ENCODE data around the gene TFEB.

TFEB gene

DNA sequence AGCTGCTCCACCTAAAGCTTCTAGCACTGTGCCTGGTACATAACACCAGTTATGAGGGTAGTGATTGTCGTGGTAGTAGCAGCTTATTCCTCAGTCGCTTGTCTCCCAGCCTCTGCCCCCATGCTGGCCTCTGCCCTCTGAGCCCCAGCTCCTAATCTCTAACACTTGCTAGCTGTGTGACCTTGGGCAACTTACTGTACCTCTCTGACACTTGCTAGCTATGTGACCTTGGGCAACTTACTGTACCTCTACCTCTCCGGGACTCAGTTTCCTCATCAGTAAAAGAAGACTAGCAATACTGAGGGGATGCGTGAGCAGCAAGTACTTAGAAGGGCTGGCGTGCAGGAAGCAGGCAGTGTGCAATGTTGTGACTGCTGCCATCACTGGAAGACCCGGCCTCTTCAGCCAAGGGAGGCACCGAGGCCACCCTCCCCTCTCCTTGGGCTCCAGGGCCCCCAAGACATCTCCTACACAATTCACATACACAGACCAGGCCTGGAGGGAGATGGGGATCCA is 87.3 kb downstream of the TFEB start:
- no peak for DNase-seq

DNA sequence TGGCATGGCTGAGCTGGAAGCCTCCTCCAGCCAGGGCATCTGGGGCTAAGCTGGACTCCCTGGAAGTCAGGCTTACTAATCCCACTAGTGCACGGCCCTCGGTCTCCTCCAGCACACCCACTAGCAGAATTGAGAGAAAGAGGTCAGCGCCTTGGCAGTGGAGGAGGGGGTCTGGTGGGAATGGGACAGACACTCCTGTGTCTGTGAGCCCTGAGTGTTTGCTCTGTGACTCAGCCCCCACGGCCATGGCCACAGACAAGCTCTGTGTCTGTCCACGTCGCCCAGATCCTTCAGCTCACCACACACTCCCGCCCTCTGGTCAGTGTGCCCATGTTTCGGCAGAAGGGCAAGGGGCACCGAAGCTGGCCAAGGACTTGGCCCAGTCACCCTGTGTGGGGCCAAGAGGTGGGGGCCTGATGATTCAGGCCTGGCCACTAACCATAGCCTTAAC is 88.3 kb downstream of the TFEB start:
- no peak for DNase-seq

DNA sequence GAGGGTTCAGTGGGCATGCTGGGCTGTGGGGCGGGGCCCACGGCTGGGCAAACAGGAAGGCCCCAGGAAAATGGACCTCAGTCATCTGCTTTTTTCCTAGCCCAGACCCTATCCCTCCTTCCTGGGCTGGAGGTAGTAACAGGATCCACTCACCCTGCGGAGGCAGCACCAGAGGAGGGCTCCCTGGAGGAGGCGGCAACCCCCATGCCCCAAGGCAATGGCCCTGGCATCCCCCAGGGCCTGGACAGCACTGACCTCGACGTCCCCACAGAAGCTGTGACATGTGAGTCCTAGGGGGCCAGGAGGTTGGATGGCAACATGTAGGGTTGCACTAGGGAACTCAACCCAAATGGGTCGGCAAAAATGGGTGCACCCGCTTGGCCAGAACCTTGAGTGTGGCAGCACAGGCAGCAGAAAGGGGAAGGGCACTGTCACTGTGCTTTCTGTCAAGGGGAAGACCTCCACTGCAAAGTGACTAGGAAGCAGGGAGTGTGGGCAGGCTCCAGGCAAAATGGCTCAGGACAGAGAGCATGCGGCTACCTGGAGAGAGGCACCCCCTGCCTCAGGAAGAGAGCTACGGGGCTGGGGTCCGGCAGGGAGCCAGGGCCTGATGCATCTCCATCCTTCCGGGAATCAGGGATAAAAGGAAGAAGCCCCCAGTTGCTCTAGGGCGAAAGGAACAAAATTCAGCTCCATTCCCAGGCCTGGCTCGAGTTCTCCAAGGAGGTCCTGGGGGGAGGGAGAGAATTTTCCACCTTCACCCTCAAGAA is 89.2 kb downstream of the TFEB start:
- no peak for DNase-seq

DNA sequence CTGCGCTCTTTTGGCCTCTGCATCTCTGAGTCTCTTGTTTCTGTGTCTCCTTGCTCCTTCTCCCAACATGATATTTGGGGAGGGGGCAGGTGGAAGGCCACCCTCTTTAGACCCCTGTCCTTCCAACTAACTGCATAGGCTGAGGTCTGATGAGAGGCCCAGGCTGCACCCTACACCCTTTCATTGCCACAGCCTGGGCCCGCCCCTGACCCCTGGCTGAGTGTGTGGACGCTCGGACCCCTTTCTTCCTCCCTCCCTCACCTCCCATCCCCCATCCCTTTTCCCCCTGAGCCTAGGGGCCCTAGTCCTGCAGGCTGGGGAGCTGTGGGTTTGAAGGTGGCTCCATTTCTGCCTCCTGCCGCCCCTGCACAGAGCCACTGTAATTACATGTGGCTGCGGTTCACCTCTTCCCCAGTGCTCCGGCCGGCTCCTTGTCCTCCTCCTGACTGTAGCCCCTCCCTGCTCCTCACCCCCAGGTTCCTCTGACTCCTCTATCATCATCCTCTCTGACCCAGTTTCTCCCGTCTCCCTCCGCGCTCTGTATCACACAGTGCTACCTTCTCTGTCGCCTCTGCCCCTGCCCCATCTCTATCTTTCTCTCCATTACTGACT is 90.3 kb downstream of the TFEB start:
- DNase-seq, result no peak

DNA sequence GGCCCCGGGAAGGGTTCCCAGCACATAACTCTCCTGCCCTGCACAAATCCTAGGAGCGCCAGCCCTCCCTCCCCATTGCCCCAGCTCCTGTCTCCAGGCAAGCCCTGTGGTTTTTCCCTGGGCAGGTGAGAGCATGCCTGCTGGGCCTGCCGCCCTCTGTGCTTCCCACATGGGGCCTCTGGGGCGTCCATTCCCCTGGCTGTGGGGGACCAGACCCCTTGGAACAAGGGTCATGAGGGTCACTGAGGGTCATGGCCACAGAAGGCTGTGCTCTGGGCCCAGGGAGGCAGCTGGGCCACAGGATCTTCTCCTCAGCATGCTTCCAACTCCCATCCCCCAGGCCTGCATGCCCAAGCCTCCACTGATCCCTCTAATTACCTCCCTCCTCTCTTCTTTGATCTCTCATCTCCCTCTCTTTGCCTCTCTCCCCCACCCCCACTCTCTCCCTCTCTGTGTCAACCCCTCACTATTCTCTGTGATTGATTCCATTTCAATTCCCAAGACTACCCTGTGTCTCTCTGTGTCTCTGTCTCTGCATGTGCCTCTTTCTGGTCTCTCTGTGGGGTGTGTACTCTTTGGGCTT is 91.0 kb downstream of the TFEB start:
- DNase-seq, result no peak

DNA sequence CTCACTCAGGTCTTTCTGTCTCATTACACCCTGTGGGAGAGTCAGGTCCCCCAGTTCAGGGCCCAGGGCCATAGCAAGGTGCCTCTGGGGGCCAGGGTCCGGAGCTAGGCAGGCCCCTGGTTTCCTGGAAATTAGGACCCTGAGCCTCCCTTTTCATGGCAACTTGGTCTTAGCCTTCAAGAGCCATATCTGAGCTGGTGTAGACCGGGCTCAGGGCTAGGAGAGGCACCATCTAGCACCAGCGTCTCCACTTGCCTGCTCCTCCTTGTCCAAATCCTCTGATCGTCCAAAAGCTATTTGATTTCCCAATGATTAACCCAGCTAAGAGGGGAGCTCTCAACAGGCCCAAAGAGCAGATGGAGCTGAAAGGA is 91.5 kb downstream of the TFEB start:
- no peak for DNase-seq

DNA sequence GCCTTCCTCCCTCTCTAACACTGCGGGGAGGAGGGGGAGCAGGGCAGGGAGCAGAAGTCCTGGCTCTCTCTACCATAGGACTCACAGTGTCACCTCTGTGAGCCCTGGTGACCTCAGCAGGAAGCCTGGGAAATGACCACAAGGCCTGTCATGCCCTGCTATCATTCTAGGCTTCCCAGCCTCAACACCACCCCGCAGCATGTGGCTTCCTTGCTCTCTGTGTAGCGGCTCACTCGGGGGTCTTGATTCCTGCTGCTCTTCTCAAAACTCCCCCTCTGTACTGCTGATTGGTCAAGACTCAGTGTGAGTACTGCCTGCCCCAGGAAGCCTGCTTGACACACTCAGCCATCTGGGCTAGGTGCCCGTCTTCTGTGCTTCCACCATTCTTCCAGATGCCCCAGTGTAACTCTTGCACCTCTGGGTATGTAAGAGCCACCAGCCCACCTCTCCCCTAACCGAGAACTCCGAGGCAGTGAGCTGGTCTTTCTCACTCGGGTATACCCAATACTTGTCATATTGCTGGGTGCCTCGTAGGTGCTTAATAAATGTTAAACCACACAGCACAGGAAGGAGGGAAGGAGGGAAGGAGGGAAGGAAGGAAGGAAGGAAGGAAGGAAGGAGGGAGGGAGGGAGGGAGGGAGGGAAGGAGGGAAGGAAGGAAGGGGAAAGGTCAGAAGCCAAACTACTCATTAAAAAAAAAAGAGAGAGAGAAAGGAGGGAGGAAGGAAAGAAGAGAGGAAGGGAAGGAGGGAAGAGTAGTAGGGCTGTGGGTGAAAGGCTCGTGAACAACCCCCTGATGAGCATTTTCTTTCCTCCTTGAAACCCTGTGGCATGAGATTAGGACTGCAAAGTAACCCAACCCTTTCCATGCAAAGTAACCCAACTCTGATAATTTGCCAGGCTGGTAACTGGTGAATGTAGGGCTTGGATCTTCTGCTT is 92.2 kb downstream of the TFEB start:
- DNase-seq, result no peak

DNA sequence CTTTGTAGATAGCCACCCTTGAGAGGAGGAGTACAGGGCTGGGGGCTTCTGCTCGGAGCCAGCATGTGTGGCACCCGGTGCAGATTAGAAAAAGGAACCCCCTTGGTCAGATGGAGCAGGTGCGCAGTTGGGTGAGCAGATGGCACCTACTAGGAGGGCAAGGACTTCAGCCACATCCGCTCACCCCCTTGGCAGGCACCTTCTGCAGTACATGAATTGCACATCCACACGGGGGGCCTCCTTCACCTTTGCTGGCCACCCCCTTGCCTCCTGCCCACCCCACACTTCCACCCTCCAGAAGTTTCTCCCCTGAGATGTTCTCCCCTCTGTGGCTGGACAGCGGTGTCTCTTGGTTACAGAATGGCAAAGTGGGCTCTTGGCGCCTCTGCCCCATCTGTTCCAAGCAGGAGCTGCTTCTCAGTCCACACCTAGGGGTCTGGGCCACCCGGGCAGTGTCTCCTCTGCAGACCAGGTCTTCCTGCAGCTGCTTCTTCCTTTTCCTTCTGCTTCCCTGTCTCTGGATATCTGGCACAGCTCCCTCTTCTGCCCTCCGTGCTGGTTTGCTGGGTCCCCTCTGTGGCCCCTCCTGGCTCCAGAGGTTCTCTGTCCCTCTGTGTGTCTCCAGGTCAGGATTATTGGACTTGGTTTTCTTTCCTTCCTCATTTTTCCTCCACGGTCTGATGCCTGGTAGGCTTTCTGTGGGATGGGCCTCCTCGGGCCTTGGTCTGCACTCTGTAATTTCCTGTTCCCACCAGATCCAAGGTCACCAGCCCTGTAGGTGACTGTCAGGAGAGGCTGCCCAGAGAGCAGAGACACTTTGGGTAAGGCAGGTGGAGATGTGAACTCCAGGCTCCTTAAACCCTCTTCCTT is 93.1 kb downstream of the TFEB start:
- DNase-seq, result no peak

DNA sequence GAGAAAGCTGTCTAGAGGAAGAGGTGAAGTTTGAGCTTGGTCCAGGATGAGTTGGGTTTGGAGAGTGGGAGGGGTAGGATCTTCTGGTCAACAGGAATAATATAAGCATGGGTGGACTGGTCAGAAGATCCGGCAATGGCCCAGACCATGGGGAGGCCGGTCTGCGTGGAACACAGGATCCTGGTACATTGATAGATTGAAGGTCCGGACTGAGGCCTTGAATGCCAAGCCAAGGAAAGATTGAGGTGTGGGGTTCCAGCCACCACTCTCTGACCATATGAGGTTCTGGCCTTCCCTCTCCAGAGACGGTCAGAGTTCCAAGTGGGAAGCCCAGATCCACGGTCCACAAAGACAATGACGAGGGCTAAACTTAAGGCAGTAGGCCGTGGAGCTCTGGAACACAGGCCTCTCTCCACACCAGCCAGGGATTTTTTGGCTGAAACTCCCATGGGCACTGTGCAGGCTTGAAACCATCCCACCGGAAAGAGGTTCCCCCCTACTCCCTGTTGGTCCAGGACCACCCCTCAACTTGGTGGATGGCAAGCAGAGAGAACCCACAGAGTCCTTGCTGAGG is 94.0 kb downstream of the TFEB start:
- DNase-seq, result no peak

DNA sequence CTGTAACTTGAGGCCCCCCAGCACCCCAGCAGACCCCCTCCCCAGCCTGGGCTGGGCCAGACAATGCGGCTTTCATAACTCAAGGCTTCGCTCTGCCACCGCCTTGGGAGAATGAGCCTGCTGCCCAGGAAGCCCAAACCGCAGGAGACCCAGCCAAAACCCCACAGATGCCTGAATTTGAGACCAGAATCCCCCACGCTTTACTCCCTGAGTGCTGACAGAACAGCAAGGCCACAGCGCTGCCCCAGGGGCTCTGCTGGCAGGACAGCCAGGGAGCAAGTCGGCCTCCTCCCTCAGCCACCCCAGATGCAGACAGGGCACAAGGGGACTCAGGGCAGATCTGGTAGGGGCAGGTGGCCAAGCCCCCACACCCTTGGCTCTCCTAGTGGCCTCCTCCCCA is 95.0 kb downstream of the TFEB start:
- no peak for DNase-seq

DNA sequence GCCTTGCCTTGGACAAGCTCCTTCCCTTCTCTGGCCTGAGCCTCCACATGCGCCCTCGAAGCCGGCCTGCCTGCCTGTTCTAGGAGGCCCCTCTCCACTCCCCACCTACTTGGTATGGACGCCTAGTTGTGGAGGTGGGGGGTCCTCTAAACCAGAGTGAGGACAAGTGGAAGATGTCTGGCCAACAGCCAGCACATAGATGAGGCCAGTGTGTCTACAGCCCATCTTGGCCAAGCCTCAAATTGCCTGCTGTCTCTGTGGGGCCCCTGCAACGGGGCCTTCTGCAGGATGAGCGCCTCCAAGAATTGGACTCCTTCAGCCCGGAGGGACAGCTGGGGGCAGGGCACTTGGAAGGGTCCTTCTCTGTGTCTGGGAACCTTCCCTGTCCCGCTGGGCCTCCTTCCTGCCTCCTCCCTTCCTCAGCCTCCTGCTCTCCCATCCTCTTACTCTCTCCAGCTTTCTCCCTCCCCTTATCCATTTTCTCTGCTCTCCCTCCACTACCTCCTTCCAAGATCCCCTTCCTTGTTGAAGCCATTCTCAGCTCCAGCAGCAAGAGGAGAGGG is 95.5 kb downstream of the TFEB start:
- DNase-seq, result no peak

DNA sequence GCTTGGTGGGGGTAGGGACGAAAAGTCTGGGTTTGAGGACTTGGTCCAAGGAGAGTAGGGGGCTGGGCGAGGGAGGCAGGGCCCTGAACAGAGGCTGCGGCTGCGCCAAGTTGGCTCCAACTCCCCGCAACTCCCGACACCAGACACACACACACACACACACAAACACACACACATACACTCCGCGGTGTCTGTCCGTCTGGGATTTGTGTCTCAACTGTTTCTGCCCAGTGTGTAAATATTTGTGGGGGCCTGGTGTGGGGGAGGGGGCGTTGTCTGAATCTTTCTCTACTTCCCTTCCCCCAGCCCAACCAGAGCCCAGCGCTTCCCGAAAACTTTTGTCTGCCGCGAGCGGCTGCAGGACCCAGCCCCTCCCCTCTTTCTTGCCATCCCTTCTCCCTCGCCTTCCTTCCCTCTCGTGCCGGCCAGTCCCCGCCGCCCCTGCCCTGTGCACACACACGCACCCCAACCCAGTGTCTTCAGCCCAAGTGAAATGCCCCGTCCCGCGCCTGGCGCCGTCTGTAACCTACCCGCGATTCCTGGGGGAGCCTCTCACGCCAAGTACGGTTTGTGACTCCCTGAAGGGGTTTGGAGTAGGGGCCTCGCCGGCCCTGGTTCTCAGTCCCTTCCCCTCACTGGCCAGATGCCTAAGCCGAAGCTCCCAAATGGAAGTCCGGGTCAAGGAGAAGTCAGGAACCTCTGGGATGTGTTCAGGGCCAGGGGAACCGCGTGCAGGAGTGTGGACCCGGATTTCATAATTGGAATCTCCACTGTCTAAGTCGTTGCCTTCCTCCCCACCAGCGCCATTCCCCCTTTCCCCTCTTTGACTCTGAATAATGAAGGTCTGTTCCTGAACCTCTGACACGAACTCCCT is 96.2 kb downstream of the TFEB start:
- no peak for DNase-seq

DNA sequence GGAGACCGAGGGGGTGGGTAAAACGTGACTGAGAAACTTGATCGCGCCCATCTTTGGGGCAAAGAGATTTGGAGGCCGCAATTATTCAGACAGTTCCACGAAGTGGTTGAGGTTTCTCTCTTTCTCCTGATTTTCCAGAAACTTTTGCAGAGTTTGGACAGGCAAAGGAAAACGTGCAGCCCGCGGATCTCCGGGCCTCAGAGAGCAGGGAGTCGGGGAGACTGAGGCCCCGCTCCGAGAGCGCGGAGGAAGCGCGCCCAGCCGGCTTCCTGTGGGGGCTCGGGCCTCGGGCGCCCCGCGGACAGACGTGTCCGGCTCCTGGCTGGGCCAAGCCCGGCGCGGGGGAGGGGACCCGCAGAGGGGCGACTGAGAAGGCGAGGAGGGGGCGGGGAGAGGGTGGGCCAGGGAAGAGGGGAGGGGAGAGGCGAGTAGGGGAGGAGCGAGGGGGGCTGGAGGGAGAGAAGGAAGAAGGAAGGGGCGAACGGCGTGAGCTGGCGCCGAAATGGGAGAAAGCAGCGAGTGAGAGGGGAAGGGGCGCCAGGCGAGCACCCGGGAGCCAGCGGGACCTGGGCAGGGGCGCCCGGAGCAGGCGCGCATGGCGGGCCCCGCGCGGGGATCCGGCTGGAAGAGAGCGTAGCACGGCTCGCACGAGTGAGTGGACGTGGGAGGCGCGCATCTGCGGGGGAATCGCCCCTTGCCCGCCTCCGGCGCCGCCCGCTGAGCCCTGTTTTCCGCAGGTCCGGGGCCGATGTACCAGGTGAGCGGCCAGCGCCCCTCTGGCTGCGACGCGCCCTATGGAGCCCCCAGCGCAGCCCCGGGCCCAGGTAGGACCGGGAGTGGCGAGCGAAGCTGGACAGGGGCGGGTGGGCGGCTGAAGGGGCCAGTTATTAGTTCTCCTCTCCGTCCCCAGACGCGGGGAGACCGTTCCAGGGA is 97.1 kb downstream of the TFEB start, which contains the start of gene MDFI:
TSS of gene MDFI (plus strand) at position 467 of the 933 bp plus-strand sequence. CDS start at position 749, 282 bp downstream.
- no peak for DNase-seq

DNA sequence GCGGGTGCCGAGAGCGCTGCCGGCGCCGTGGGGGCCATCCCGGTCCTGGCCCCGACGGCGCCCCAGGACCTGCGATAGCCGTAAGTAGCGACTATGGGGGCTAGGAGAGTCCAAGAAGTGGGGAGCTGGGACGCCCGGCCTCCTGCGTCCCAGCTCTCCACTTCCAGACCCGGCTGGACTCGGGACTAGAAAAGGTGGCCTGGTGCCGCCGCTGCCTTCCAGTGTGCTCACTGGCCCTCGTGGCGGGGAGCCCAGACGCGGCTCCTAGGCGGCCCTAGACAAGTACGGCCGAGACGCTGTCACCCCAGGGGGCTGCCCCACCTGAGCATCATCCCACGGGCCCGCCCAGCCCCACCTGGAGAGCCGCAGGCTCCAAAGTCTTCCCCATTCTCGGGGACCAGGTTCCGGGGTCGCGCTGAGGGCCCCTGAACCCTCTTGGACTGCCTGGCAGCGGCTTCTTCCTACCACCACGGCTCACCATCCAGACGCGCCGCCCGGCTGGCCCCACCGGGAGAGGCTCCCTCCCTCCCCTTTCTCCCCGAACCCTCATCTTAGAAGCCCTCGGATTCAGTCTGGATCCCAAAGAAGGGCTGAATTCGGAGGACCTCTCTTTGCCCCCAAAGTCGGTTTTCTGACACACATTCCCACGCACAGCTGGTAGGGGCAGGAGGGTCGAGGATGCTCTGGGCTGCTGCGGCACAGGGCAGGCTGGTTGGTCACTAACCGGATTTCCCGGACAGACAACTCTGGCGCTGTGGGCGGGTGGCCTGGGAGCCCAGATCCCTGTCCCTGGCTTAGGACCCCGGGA is 98.0 kb downstream of the TFEB start:
- no peak for DNase-seq

DNA sequence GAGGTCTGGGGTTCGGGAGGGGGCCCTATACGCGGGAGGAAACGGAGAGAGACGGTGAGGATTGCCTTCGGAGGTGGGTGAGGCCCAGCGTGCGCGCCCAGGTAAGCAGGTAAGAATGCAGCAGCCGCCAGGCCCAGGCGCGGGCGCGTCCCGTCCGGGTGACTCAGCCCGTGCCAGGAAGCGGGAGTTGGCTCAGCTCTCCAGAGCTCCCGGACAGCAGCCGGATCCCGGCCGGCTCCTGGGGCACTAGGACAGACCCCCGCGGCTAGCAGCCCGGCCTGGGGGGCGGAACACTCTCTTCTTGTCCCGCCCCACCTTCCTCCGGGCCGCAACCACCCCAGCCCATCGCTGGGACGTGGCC is 98.6 kb downstream of the TFEB start:
- DNase-seq, result no peak

DNA sequence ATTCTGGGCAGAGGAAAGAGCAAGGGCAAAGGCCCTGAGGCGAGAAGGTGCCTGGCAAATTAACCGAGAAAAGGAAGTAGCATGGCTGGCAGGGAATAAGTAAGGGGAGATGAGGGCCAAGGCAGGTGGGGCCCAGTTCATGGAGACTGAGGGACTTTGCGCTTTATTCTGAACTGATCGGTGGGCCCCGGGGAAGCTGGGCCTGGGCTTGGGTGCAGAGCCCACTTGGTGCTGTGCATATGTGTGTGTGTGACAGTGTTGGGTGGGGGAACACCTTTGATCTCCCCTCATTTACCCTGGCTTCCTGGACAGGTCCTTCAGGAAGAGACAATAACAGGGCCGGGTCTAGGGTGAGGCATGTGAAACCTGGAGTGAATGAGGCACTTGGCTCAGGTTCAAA is 100.0 kb downstream of the TFEB start:
- DNase-seq, result no peak

DNA sequence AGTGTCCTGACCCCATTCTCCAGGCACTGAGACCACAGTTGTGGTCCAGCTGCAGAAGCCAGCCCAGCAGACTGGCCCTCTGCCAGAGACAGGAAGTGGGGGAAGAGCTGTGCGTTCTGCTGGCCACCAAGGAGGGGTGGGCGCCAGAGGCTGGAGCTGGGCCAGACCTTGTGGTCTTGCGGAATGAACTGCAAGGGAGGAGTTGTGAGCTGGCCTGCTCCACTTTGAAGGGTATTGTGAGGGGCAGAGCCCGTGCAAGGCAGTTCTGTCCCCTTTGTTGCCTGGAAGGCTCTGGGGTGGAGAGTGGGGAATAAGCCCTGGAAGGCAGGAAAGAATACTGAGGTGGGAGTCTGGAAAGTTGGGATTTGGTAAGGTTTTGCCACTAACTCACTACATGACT is 100.8 kb downstream of the TFEB start:
- DNase-seq, result no peak

Measured in activated T-cell treated with anti-CD3 and anti-CD28 coated beads for 4 hours (primary cell).